K562 (cell line): ENCODE measurements around the gene COL4A2. TPM values are rescaled to one million over a fixed set of nuclear protein-coding genes. Genes with fewer than 3 reads are reported as not detected.
A peak's percentile ranks its signal among the peaks of the same experiment; 100 is the strongest.

Experiments
- ATAC-seq: fragments of 200-7000 bp; cut with Tn5 transposase; 3 replicates; pipeline ENCODE4 v1.9.1; 2020; ENCODE audit warnings: moderate library complexity
- BruUV-seq: library from RNA; stranded (reverse); fragments of 400-500 nt; replicated peaks from 2 replicates; lab custom pipeline; 2021; lab: Mats Ljungman, UMichigan
- CTCF ChIA-PET: fragments of 300-600 bp; formaldehyde crosslinking; extraction: SDS; loops from one replicate; lab custom pipeline; 2021; ENCODE audit warnings: low intra/inter-chr PET ratio; lab: Yijun Ruan, JAX
- POLR2A ChIA-PET: fragments of 300-600, 350-650 bp; sonication (Branson Sonifier 250); formaldehyde crosslinking; extraction: SDS; loops from one replicate; lab custom pipeline; 2021; ENCODE audit warnings: antibody characterized with exemption, inconsistent platforms; lab: Yijun Ruan, JAX
- DNase-seq, 4 experiments: peaks; one replicate each; pipeline versions ENCODE4 v3.0.0 to v3.0.0-alpha.2; 2011 to 2018; ENCODE audit warnings: low spot score in 3 of 4, mixed read lengths in 3 of 4; ENCODE audit errors: extremely low read depth in 1 of 4
- FAIRE-seq: peaks from 2 replicates; lab custom pipeline; 2011; peaks lifted over from hg19 to GRCh38; lab: Jason Lieb, UNC
- H2AFZ ChIP-seq: 2 replicates; pipeline ENCODE4 v1.6.0; 2011; ENCODE audit warnings: low read depth, low read length, control low read depth, inconsistent platforms
- H3K27ac ChIP-seq: fragments of 200-600 bp; 3 replicates; pipeline ENCODE4 v1.8.0; 2011; ENCODE audit warnings: low read depth, mild to moderate bottlenecking, control low read depth, inconsistent platforms, low read length, moderate library complexity, mixed read lengths; ENCODE audit errors: extremely low read depth
- H3K27me3 ChIP-seq, 2 experiments: fragments of 300-600 bp in 1 of 2; 2 replicates in 1 of 2; 3 replicates in 1 of 2; pipeline versions ENCODE4 v1.6.0 to v1.8.0; 2011; ENCODE audit warnings: inconsistent platforms in 2 of 2, low read length in 2 of 2, mild to moderate bottlenecking in 1 of 2, mixed read lengths in 1 of 2, moderate library complexity in 1 of 2; ENCODE audit not compliant: control insufficient read depth in 2 of 2, insufficient read depth in 2 of 2
- H3K36me3 ChIP-seq: fragments of 300-600 bp; 3 replicates; pipeline ENCODE4 v1.8.0; 2011; ENCODE audit warnings: mild to moderate bottlenecking, low read length, inconsistent platforms; ENCODE audit not compliant: control insufficient read depth, insufficient read depth
- H3K4me1 ChIP-seq, 2 experiments: fragments of 200-600 bp in 1 of 2; replicated peaks in 1 of 2; 2 replicates in 1 of 2; 3 replicates in 1 of 2; pipeline versions ENCODE4 v1.5.1 to v1.8.0; 2011; ENCODE audit warnings: inconsistent platforms in 2 of 2, low read length in 2 of 2, mild to moderate bottlenecking in 1 of 2, mixed read lengths in 1 of 2, moderate library complexity in 1 of 2; ENCODE audit not compliant: control insufficient read depth in 2 of 2, insufficient read depth in 2 of 2
- H3K4me2 ChIP-seq: 2 replicates; pipeline ENCODE4 v1.6.1; 2011; ENCODE audit warnings: low read length, control low read depth, inconsistent platforms, mixed read lengths; ENCODE audit not compliant: insufficient read depth
- H3K4me3 ChIP-seq: fragments of 200-600 bp; sonication (generic), shearing (Covaris generic); 2 replicates; pipeline ENCODE4 v1.5.1; 2016; ENCODE audit warnings: control low read depth, inconsistent platforms
- H3K79me2 ChIP-seq: fragments of 200-600 bp; 3 replicates; pipeline ENCODE4 v1.8.0; 2011; ENCODE audit warnings: low read length, inconsistent platforms; ENCODE audit not compliant: control insufficient read depth, insufficient read depth
- H3K9ac ChIP-seq, 2 experiments: 2 replicates each; pipeline versions ENCODE4 v1.6.0 to v1.6.1; 2011; ENCODE audit warnings: low read depth in 2 of 2, low read length in 2 of 2, control low read depth in 1 of 2, inconsistent platforms in 1 of 2, mild to moderate bottlenecking in 1 of 2, mixed read lengths in 1 of 2; ENCODE audit not compliant: insufficient read depth in 1 of 2
- H3K9me1 ChIP-seq: one replicate; pipeline ENCODE4 v1.6.0; 2011; ENCODE audit warnings: inconsistent platforms, mild to moderate bottlenecking, low read length, moderate library complexity; ENCODE audit not compliant: control insufficient read depth, insufficient read depth
- H3K9me3 ChIP-seq: replicated peaks from 2 replicates; pipeline ENCODE4 v1.5.1; 2011; ENCODE audit warnings: low read depth, low read length, inconsistent platforms; ENCODE audit not compliant: control insufficient read depth, insufficient read depth
- H4K20me1 ChIP-seq: replicated peaks from 2 replicates; pipeline ENCODE4 v1.6.1; 2011; ENCODE audit warnings: low read length, inconsistent platforms, mixed read lengths; ENCODE audit not compliant: control insufficient read depth, insufficient read depth
- BRD4 ChIP-seq: fragments of 200-600 bp; sonication (generic); IDR thresholded peaks from 2 replicates; pipeline ENCODE4 v1.6.1; 2017; ENCODE audit warnings: inconsistent platforms
- CTCF ChIP-seq, 3 experiments: IDR thresholded peaks in 2 of 3; conservative IDR thresholded peaks in 1 of 3; 2 replicates each; pipeline ENCODE4 v1.5.1; 2011 to 2012; ENCODE audit warnings: low read length in 3 of 3, mild to moderate bottlenecking in 3 of 3, control low read depth in 2 of 3, improper control_type of control experiment in 1 of 3, inconsistent platforms in 1 of 3, low read depth in 1 of 3, mixed read lengths in 1 of 3, moderate library complexity in 1 of 3; ENCODE audit not compliant: insufficient read depth in 2 of 3
- DPF2 ChIP-seq: fragments of 450-650 bp; IDR thresholded peaks from 2 replicates; pipeline ENCODE4 v1.6.1; 2016
- E2F1 ChIP-seq: sonication (generic); formaldehyde crosslinking; IDR thresholded peaks from 2 replicates; pipeline ENCODE4 v1.8.1; 2023; ENCODE audit warnings: mild to moderate bottlenecking, missing genetic modification reagents, moderate library complexity
- E2F3 ChIP-seq: fragments of 250-450 bp; sonication (Bioruptor Pico); IDR thresholded peaks from 2 replicates; pipeline ENCODE4 v1.4.0; 2020; ENCODE audit warnings: mild to moderate bottlenecking
- HMBOX1 ChIP-seq: sonication (generic); IDR thresholded peaks from 2 replicates; pipeline ENCODE4 v1.6.1; 2016
- PHF21A ChIP-seq: fragments of 450-650 bp; IDR thresholded peaks from 2 replicates; pipeline ENCODE4 v1.6.1; 2017; ENCODE audit warnings: low read depth, borderline replicate concordance
- ZNF232 ChIP-seq: sonication (generic); formaldehyde crosslinking; IDR thresholded peaks from 2 replicates; pipeline ENCODE4 v1.8.0; 2022; ENCODE audit warnings: mild to moderate bottlenecking, missing genetic modification reagents
- WGBS: fragments of 100-300 bp; shearing (Covaris generic); methylation state at CpG from one replicate; pipeline ENCODE4 v1.1.6; 2016; ENCODE audit warnings: low coverage, mixed read lengths; ENCODE audit not compliant: insufficient coverage; ENCODE audit errors: missing lambda C conversion rate; 5-methylcytosine and 5-hydroxymethylcytosine counted together
- in situ Hi-C: fragments of 300-500 bp; cut with MboI; formaldehyde crosslinking; loops from 4 replicates; pipeline ENCODE4 v1.15.0; 2018; ENCODE audit warnings: inconsistent platforms, mixed read lengths
- intact Hi-C: fragments of 100-400 bp; cut with micrococcal nuclease; formaldehyde crosslinking; loops from 2 replicates; pipeline ENCODE4 v1.14.2; 2022
- polyA plus RNA-seq, 8 experiments: library from polyadenylated mRNA; depleted of rRNA in 4 of 8; stranded (reverse) in 5 of 8; unstranded in 3 of 8; fragments of >200 nt; fragmentation: Nextera tagmentation in 2 of 8; fragmentation: Illumina TruSeq in 1 of 8; extraction: Ambion mirVana in 2 of 8; extraction: Trizol in 1 of 8; gene quantifications; 2 replicates each; pipeline versions ENCODE4 v1.2.1 to v1.2.3, GENCODE V29; 2011 to 2014; ENCODE audit warnings: inconsistent platforms in 1 of 8, missing spikeins in 1 of 8
- total RNA-seq, 7 experiments: library from RNA; depleted of rRNA in 6 of 7; stranded (reverse); fragments of >200 nt in 6 of 7; fragmentation: Illumina TruSeq in 2 of 7; extraction: Trizol in 2 of 7; gene quantifications; 2 replicates each; pipeline versions ENCODE4 v1.2.1 to v1.2.3, GENCODE V29; 2011 to 2021; ENCODE audit warnings: low replicate concordance in 1 of 7

Gene COL4A2
- total and polyA plus RNA-seq, 9 of the 15 experiments (the other 6 are each of a cell fraction or from before 2014, with no cell fraction given), result 0.13 to 15.2 (median 8.1) TPM

GRCh38 chr13:110352735-110353134 lies 45.7 kb downstream of the COL4A2 start:
- H4K20me1 ChIP-seq, result no peaks in the 10 kb centered on the region
- in situ Hi-C loops, result no loop called here
- H3K27ac ChIP-seq, result no peak overlapping the region
- no TSS peak for BruUV-seq
- intact Hi-C loops, result no loop called here
- no peaks in the 10 kb centered on the region for H3K79me2 ChIP-seq
- H3K9me3 ChIP-seq, result no peaks in the 10 kb centered on the region
- no peak overlapping the region for H3K4me2 ChIP-seq
- no peak overlapping the region for H3K4me3 ChIP-seq
- H3K9me1 ChIP-seq, result no peaks in the 10 kb centered on the region
- no peaks in the 10 kb centered on the region for H3K4me1 ChIP-seq
- peaks cover 0 to 8% of the 10 kb centered on the region in 2 experiments; a peak in 1 of 5 replicates for H3K27me3 ChIP-seq
- ChIA-PET CTCF (no interaction called here), POLR2A (interaction anchor here (0.6 kb wide), 1 partner anchor 30 kb away, joined by 4 read pairs; no protein-coding TSS in a partner anchor)
- H2AFZ ChIP-seq, result no peak overlapping the region
- no peak overlapping the region; a peak in 1 of 4 replicates for H3K9ac ChIP-seq
- H3K36me3 ChIP-seq, result no peaks in the 10 kb centered on the region
- TF ChIP-seq PHF21A, result no peak
- no peak for TF ChIP-seq HMBOX1
- TF ChIP-seq E2F1, result no peak
- TF ChIP-seq BRD4, result no peak
- TF ChIP-seq CTCF (IDR thresholded peaks at IDR 0.05 in 2 of 3, conservative IDR thresholded peaks at IDR 0.05 in 1 of 3; ENCODE audit: insufficient read depth in 2 of 3, low read depth in 1 of 3, low read length in 3 of 3), result peak in 2 of 3 experiments; percentile 21 to 43; a peak in 2 of 6 replicates
- no peak for TF ChIP-seq ZNF232
- no peak for TF ChIP-seq E2F3 (CRISPR knock-in tag)
- no peak for TF ChIP-seq DPF2
- DNase-seq (peak; percentile 4 to 21 (median 12)), FAIRE-seq (no peak), ATAC-seq (peak; percentile 55; the same call in 1 of the 3 replicates)
- 3% methylated on average over 8 of the region's 8 CpGs for WGBS
